T-helper 2 cell treated with Interferon-gamma antibody and Interleukin-4, amounts not matched to agents 5 μg/mL and 100 μg/mL, for 36 hours (primary cell): Measurements from ENCODE around the gene DTNA.
"Not testable (repeated sequence)": the region's sequence is repeated elsewhere in the genome, so short reads cannot be mapped to it uniquely, and the experiment has no call there.

ENCODE experiments used
- DNase-seq: peaks from one replicate; pipeline ENCODE4 v3.0.0; 2021; ENCODE audit warnings: low spot score
- H3K27ac Mint-ChIP-seq: one replicate; pipeline ENCODE4 v1.8.0; 2021; ENCODE audit warnings: mild to moderate bottlenecking, mixed read lengths
- H3K27me3 Mint-ChIP-seq: one replicate; pipeline ENCODE4 v1.8.0; 2021; ENCODE audit warnings: low read depth, mixed read lengths
- H3K36me3 Mint-ChIP-seq: one replicate; pipeline ENCODE4 v1.8.0; 2021; ENCODE audit warnings: low read depth, mixed read lengths
- H3K4me1 Mint-ChIP-seq: one replicate; pipeline ENCODE4 v1.8.0; 2021; ENCODE audit warnings: low read depth, mixed read lengths
- H3K4me3 Mint-ChIP-seq: one replicate; pipeline ENCODE4 v1.8.0; 2022; ENCODE audit warnings: mild to moderate bottlenecking, moderate library complexity, mixed read lengths
- H3K9me3 Mint-ChIP-seq: one replicate; pipeline ENCODE4 v1.8.0; 2021; ENCODE audit warnings: mixed read lengths

Gene DTNA

GRCh38 chr18:34709750-34710441 is at the start of gene DTNA:
DTNA (plus strand) TSS chr18:34710298; CDS start chr18:34755977, 45,679 bp downstream.
- Mint-ChIP-seq H3K9me3 (no peaks in the 10 kb centered on the region), H3K27me3 (no peaks in the 10 kb centered on the region), H3K4me1 (no peaks in the 10 kb centered on the region), H3K27ac (no peak within 1 kb of the TSS), H3K36me3 (no peaks in the 10 kb centered on the region), H3K4me3 (no peak within 1 kb of the TSS)
- DNase-seq, result no peak

DNA sequence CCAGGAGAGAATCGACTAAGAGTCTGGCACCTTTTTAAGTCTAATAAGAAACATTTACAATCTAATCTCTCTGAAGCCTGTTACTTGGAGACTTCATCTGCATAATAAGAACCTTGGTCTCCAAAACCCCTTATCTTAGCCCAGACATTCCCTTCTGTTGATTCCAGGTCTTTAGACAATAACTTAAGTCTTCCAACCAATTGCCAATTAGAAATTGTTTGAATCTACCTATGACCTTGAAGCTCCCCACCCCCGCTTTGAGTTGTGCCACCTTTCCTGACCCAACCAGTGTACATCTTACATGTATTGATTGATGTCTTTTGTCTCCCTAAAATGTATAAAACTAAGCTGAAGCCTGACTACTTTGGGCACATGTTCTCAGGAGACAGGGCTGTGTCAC is 49.5 kb upstream of the DTNA start:
- H3K4me3 Mint-ChIP-seq, result no peak overlapping the region
- H3K36me3 Mint-ChIP-seq, result no peaks in the 10 kb centered on the region
- no peaks in the 10 kb centered on the region for H3K9me3 Mint-ChIP-seq
- H3K4me1 Mint-ChIP-seq, result no peaks in the 10 kb centered on the region
- no peak overlapping the region for H3K27ac Mint-ChIP-seq
- peaks cover 4% of the 10 kb centered on the region for H3K27me3 Mint-ChIP-seq
- no peak for DNase-seq

DNA sequence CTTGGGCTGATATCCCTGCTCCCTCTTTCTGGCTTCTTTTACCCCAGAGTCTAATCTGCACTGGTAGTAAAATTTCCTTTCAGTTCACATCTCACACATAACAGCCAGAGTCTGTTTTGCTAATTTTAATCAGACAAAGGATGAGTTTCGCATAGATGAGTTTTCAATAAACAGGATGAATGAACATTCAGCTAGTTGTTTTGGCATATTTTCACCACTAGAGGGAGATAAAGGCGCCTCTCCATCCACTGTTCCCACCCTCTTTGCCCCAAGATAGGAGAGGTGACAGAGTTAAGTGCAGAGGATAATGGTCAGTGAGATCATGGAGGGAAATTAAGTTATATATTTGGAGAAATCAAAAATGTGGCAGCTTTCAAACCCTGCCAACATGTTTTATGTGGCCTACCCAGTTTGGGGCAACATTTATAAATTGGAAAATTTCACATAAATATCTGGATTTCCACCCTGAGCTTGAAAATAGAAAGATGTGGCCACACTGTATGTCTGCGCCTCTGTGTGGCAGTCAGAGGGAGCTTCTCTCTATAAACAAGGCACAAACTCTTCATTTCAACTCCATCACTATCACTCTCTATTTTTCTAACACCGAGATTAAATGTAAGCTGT is 48.5 kb upstream of the DTNA start:
- H3K27me3 Mint-ChIP-seq, result peaks cover 4% of the 10 kb centered on the region
- no peak overlapping the region for H3K27ac Mint-ChIP-seq
- DNase-seq, result no peak
- no peaks in the 10 kb centered on the region for H3K4me1 Mint-ChIP-seq
- H3K9me3 Mint-ChIP-seq, result no peaks in the 10 kb centered on the region
- H3K36me3 Mint-ChIP-seq, result no peaks in the 10 kb centered on the region
- H3K4me3 Mint-ChIP-seq, result no peak overlapping the region

GRCh38 chr18:34676816-34677574 is 33.1 kb upstream of the DTNA start:
- H3K27ac Mint-ChIP-seq, result no peak overlapping the region
- no peaks in the 10 kb centered on the region for H3K4me1 Mint-ChIP-seq
- no peak overlapping the region for H3K4me3 Mint-ChIP-seq
- H3K36me3 Mint-ChIP-seq, result no peaks in the 10 kb centered on the region
- H3K9me3 Mint-ChIP-seq, result no peaks in the 10 kb centered on the region
- no peak for DNase-seq
- no peaks in the 10 kb centered on the region for H3K27me3 Mint-ChIP-seq

DNA sequence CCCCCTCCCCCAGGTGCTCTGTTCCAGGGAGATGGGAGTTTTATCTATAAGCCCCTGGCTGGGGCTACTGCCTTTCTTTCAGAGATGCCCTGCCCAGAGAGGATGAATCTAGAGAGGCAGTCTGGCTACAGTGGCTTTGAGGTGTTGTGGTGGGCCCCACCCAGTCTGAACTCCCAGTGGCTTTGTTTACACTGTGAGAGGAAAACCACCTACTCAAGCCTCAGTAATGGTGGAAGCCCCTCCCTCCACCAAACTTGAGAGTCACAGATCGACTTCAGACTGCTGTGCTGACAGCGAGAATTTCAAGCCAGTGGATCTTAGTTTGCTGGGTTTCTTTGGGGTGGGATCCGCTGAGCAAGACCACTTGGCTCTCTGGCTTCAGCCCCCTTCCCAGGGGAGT is 20.3 kb upstream of the DTNA start:
- H3K27ac Mint-ChIP-seq, H3K4me1 Mint-ChIP-seq, DNase-seq, H3K36me3 Mint-ChIP-seq, H3K4me3 Mint-ChIP-seq, H3K27me3 Mint-ChIP-seq, H3K9me3 Mint-ChIP-seq: not testable (repeated sequence)

- Mint-ChIP-seq H3K27me3 (no peaks in the 10 kb centered on the region), H3K9me3 (no peaks in the 10 kb centered on the region), H3K4me3 (no peak overlapping the region), H3K36me3 (no peaks in the 10 kb centered on the region), H3K4me1 (no peaks in the 10 kb centered on the region), H3K27ac (no peak overlapping the region)
- no peak for DNase-seq
Observed at GRCh38 chr18:34691614-34692013, 18.5 kb upstream of the DTNA start.

DNA sequence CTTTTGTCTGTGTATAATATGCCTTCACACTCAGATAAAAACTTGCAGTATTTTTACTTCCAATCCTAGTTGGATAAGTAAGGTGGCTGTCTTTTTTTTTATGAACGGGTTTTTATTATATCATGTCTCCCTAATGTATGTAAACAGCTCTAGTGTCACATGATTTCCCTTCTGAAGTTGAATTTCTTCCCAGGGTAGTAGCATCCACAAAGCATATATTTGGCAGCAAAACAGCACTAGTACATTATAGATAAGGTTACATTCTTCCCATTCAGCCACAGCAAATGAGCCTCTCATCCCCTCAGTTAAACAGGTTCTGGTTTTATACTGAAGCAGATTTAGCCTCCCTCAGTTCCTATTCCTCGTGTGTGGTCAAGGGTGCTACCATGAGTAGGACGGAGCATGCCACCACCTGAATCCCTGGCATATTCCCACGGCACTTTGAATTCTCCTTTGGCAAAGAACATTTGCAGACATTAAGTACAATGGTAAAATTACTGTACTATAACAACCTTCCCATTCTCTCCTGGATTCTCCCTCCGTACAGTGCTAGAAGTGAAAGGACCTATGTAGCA is 15.4 kb upstream of the DTNA start:
- Mint-ChIP-seq H3K27me3 (no peaks in the 10 kb centered on the region), H3K4me3 (no peak overlapping the region), H3K36me3 (no peaks in the 10 kb centered on the region), H3K27ac (no peak overlapping the region), H3K9me3 (no peaks in the 10 kb centered on the region), H3K4me1 (no peaks in the 10 kb centered on the region)
- DNase-seq, result no peak

DNA sequence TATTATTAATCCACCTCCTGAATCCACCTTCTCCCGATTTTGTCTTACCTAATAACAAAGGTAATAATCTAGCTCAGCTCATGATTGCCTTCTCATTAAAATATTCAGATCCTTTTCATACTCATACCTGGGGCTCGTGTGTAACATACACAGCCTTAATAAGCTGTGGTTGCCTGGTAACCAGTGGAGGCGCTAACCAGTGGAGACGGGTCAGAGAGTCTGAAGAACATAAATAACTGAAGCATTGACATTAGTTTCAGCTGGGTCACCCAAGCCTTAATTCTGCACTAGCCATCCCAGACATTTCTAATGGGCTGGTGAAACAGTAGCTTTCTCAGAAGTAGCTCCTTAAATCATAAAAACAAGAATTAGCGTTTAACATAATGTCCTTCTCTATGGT is 14.8 kb upstream of the DTNA start:
- no peaks in the 10 kb centered on the region for H3K36me3 Mint-ChIP-seq
- no peaks in the 10 kb centered on the region for H3K4me1 Mint-ChIP-seq
- H3K27ac Mint-ChIP-seq, result no peak overlapping the region
- H3K4me3 Mint-ChIP-seq, result no peak overlapping the region
- H3K9me3 Mint-ChIP-seq, result no peaks in the 10 kb centered on the region
- DNase-seq, result no peak
- no peaks in the 10 kb centered on the region for H3K27me3 Mint-ChIP-seq

DNA sequence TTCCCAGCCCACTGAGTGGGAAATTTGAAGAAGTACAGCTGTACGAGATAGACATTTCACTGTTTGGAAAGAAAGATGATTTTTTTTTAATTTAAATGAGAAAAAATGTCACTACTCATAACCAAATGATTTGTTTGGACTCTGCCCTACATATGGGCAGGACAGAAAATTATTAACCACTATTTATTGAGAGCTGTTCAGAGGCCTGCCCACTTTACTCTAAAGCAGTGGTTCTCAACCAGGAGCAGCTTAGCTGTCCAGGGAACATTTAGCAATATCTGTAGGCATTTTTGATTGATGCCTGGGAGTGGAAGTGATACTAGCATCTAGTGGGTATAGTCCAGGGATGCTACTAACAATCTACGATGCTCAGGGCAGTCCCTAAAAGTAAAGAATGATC is 13.4 kb upstream of the DTNA start:
- H3K4me1 Mint-ChIP-seq, result no peaks in the 10 kb centered on the region

GRCh38 chr18:34697233-34697632 is 12.9 kb upstream of the DTNA start:
- DNase-seq, result no peak
- Mint-ChIP-seq H3K27ac (no peak overlapping the region), H3K9me3 (no peaks in the 10 kb centered on the region), H3K4me1 (no peaks in the 10 kb centered on the region), H3K4me3 (no peak overlapping the region), H3K27me3 (no peaks in the 10 kb centered on the region), H3K36me3 (no peaks in the 10 kb centered on the region)

More for the DNA sequence above, 13.4 kb upstream of the DTNA start:
- Mint-ChIP-seq H3K27ac (no peak overlapping the region), H3K27me3 (no peaks in the 10 kb centered on the region), H3K4me3 (no peak overlapping the region), H3K36me3 (no peaks in the 10 kb centered on the region), H3K9me3 (no peaks in the 10 kb centered on the region)
- no peak for DNase-seq

DNA sequence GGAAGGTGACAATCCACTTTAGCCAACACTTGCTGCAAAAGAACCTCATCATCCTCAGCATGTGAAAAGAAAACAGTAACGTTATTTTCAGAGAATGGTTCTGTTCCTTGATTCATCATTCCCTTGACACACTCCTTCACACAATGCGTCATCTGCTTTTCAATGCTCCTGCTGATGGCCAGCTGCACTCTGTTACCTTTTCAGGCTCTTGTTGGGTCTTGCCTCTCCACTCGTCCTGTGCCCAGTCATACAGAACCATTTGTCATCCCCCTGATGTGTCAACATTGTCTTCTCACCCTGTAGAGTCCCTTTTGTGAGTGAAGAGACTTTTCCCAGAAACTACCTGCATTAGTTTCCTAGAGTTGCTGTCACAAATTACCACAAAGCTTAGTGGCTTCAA is 12.2 kb upstream of the DTNA start:
- Mint-ChIP-seq H3K4me3 (no peak overlapping the region), H3K27ac (no peak overlapping the region), H3K36me3 (no peaks in the 10 kb centered on the region), H3K27me3 (no peaks in the 10 kb centered on the region), H3K4me1 (no peaks in the 10 kb centered on the region), H3K9me3 (no peaks in the 10 kb centered on the region)
- DNase-seq, result no peak

- Mint-ChIP-seq H3K9me3 (no peaks in the 10 kb centered on the region), H3K27me3 (no peaks in the 10 kb centered on the region), H3K4me1 (no peaks in the 10 kb centered on the region), H3K36me3 (no peaks in the 10 kb centered on the region), H3K4me3 (no peak overlapping the region), H3K27ac (no peak overlapping the region)
- no peak for DNase-seq
Observed at GRCh38 chr18:34701911-34702310, 8.2 kb upstream of the DTNA start.

DNA sequence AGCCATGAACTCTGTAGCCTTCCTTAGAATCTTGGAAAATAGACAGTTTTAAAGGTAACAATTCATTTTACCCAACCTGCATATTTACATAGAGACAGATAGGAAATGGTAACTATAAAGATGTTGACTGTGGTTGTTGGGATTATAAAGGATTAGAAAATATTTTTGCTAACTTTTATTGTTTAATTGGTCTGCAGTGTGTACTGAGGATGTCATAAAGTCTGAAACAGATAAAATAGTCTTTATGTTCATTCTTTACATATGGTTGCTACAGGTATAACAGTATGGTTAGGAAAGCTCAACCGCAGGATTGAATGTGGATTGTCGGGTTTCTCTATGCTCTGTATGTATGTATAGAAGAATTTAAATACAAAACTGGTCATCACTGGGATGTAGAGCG is 7.3 kb upstream of the DTNA start:
- no peak for DNase-seq
- Mint-ChIP-seq H3K27me3 (no peaks in the 10 kb centered on the region), H3K36me3 (no peaks in the 10 kb centered on the region), H3K4me3 (no peak overlapping the region), H3K27ac (no peak overlapping the region), H3K4me1 (no peaks in the 10 kb centered on the region), H3K9me3 (no peaks in the 10 kb centered on the region)

GRCh38 chr18:34704074-34704473 is 6.0 kb upstream of the DTNA start:
- DNase-seq, result no peak
- Mint-ChIP-seq H3K27me3 (no peaks in the 10 kb centered on the region), H3K36me3 (no peaks in the 10 kb centered on the region), H3K27ac (no peak overlapping the region), H3K4me1 (no peaks in the 10 kb centered on the region), H3K9me3 (no peaks in the 10 kb centered on the region), H3K4me3 (no peak overlapping the region)
